Neural cell (in vitro differentiated cells): Measurements from ENCODE around the gene C11orf16. TPM values are rescaled to one million over a fixed set of nuclear protein-coding genes. Genes with fewer than 3 reads are reported as not detected.

Experiments used
- H2AFZ ChIP-seq: fragments of 200-600, 300-800 bp; sonication (generic), shearing (Covaris generic); 2 replicates; pipeline ENCODE4 v1.6.0; 2014; ENCODE audit warnings: low read depth, mild to moderate bottlenecking, antibody characterized with exemption, low read length, moderate library complexity
- H3F3A ChIP-seq: fragments of 200-600 bp; shearing (Covaris generic); 2 replicates; pipeline ENCODE4 v1.6.1; 2016; ENCODE audit warnings: mild to moderate bottlenecking, moderate library complexity, mixed read lengths, antibody characterized with exemption, low read length; ENCODE audit not compliant: insufficient read depth, poor library complexity, severe bottlenecking
- H3K27ac ChIP-seq: fragments of 200-600, 300-800 bp; sonication (generic), shearing (Covaris generic); 2 replicates; pipeline ENCODE4 v1.5.1; 2014; ENCODE audit warnings: mild to moderate bottlenecking, low read length, moderate library complexity
- H3K27me3 ChIP-seq: fragments of 300-800, 200-600 bp; sonication (generic), shearing (Covaris generic); 2 replicates; pipeline ENCODE4 v1.6.0; 2014; ENCODE audit warnings: mild to moderate bottlenecking, low read depth, low read length, moderate library complexity; ENCODE audit not compliant: insufficient read depth
- H3K36me3 ChIP-seq: fragments of 300-800, 200-600 bp; sonication (generic), shearing (Covaris generic); 2 replicates; pipeline ENCODE4 v1.5.1; 2014; ENCODE audit warnings: mild to moderate bottlenecking, antibody characterized with exemption, low read length, moderate library complexity; ENCODE audit not compliant: insufficient read depth
- H3K4me2 ChIP-seq: fragments of 300-800, 200-600 bp; sonication (generic), shearing (Covaris generic); 2 replicates; pipeline ENCODE4 v1.6.0; 2014; ENCODE audit warnings: mild to moderate bottlenecking, low read length
- H3K4me3 ChIP-seq: fragments of 300-800, 200-600 bp; sonication (generic), shearing (Covaris generic); 2 replicates; pipeline ENCODE4 v1.5.1; 2014; ENCODE audit warnings: mild to moderate bottlenecking, low read length, moderate library complexity
- H3K79me2 ChIP-seq: fragments of 200-600 bp; shearing (Covaris generic); replicated peaks from 2 replicates; pipeline ENCODE4 v1.6.0; 2014; ENCODE audit warnings: mild to moderate bottlenecking, low read length, moderate library complexity; ENCODE audit not compliant: insufficient read depth
- H3K9ac ChIP-seq: fragments of 300-800, 200-600 bp; sonication (generic), shearing (Covaris generic); 2 replicates; pipeline ENCODE4 v1.6.1; 2016; ENCODE audit warnings: mild to moderate bottlenecking, low read length, mixed read lengths
- H3K9me2 ChIP-seq: fragments of 200-600 bp; shearing (Covaris generic); 2 replicates; pipeline ENCODE4 v1.6.1; 2016; ENCODE audit warnings: mild to moderate bottlenecking, low read length, mixed read lengths; ENCODE audit not compliant: insufficient read depth
- H3K9me3 ChIP-seq: fragments of 200-600, 300-800 bp; sonication (generic), shearing (Covaris generic); 2 replicates; pipeline ENCODE4 v1.6.1; 2016; ENCODE audit warnings: mild to moderate bottlenecking, mixed run types, low read length, moderate library complexity, mixed read lengths
- H4K20me1 ChIP-seq: fragments of 200-600 bp; shearing (Covaris generic); 2 replicates; pipeline ENCODE4 v1.6.1; 2016; ENCODE audit warnings: mild to moderate bottlenecking, mixed run types; ENCODE audit not compliant: insufficient read depth
- EP300 ChIP-seq: fragments of 450-650 bp; conservative IDR thresholded peaks from 2 replicates; pipeline ENCODE4 v1.6.1; 2014; ENCODE audit warnings: antibody characterized with exemption, mild to moderate bottlenecking, moderate library complexity; ENCODE audit not compliant: poor library complexity, severe bottlenecking
- EZH2 ChIP-seq: fragments of 200-600, 300-800 bp; shearing (Covaris generic), sonication (generic); IDR thresholded peaks from 2 replicates; pipeline ENCODE4 v1.6.1; 2014; ENCODE audit warnings: antibody characterized with exemption, low read length, borderline replicate concordance, mild to moderate bottlenecking; ENCODE audit not compliant: insufficient read depth, poor library complexity, severe bottlenecking
- MXI1 ChIP-seq: fragments of 450-650 bp; conservative IDR thresholded peaks from 2 replicates; pipeline ENCODE4 v1.6.1; 2014; ENCODE audit warnings: antibody characterized with exemption, mild to moderate bottlenecking; ENCODE audit not compliant: poor library complexity, severe bottlenecking
- POLR2AphosphoS5 ChIP-seq: IDR thresholded peaks from 2 replicates; pipeline ENCODE4 v1.6.1; 2012
- RAD21 ChIP-seq: fragments of 450-650 bp; conservative IDR thresholded peaks from 2 replicates; pipeline ENCODE4 v1.6.1; 2014; ENCODE audit warnings: antibody characterized with exemption, mild to moderate bottlenecking, moderate library complexity
- REST ChIP-seq: IDR thresholded peaks from 2 replicates; pipeline ENCODE4 v1.6.1; 2012; ENCODE audit warnings: borderline replicate concordance
- SMC3 ChIP-seq: fragments of 450-650 bp; conservative IDR thresholded peaks from 2 replicates; pipeline ENCODE4 v1.6.1; 2014; ENCODE audit warnings: antibody characterized with exemption, mild to moderate bottlenecking, moderate library complexity; ENCODE audit not compliant: poor library complexity
- TAF1 ChIP-seq: IDR thresholded peaks from 2 replicates; pipeline ENCODE4 v1.6.1; 2012; ENCODE audit warnings: low read depth
- polyA plus RNA-seq: library from polyadenylated mRNA; depleted of rRNA; stranded (reverse); fragments of >200 nt; gene quantifications from 2 replicates; pipeline ENCODE4 v1.2.3, GENCODE V29; 2014
- TF ChIP-seq, protein P1 (sequence below): fragments of 450-650 bp; IDR thresholded peaks from 2 replicates; pipeline ENCODE4 v1.5.1; 2014; ENCODE audit warnings: antibody characterized with exemption, mild to moderate bottlenecking, moderate library complexity; ENCODE audit not compliant: poor library complexity, severe bottlenecking

Gene C11orf16
- polyA plus RNA-seq, 1 donor from 2014 or later = not detected

DNA sequence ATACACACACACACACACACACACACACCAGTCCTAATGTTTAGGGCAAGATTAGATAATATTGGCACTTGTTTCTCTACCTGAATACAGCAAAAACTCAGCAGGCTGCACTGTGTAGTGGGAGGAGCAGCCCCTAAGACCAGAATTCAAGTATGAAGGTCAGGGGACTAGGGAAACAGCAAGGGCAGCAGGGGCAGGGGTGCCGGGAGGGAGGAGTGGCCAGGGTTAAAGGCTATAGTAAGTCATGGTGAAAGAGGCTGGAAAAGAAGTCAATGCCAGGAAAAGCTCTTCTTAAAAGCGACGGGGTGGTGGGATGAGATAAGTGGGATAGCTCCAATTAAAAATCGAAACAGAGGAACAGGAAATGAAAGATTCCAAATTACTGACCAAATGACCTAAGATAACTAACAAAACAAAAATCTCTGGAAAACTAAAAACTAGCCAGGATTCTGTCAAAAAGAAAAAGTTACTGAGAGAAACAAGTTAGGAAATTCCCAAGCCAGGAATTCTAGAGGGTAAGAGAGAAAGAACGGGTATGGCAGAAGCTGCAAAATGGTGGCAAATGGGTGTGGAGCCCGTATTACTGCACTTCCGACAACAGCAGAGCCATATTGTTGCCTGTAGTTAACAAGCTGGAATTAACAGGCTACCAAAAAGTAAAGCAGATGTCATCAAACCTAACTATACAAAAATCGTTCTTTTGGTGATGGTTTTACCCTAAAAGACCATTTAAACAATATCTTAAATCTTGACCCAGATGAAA is 8.8 kb upstream of the C11orf16 start:
- TF ChIP-seq POLR2AphosphoS5 (no peak), EP300 (no peak), MXI1 (no peak), REST (no peak), SMC3 (no peak), RAD21 (no peak), TAF1 (no peak), EZH2 (no peak)
- TF ChIP-seq, protein P1, sequence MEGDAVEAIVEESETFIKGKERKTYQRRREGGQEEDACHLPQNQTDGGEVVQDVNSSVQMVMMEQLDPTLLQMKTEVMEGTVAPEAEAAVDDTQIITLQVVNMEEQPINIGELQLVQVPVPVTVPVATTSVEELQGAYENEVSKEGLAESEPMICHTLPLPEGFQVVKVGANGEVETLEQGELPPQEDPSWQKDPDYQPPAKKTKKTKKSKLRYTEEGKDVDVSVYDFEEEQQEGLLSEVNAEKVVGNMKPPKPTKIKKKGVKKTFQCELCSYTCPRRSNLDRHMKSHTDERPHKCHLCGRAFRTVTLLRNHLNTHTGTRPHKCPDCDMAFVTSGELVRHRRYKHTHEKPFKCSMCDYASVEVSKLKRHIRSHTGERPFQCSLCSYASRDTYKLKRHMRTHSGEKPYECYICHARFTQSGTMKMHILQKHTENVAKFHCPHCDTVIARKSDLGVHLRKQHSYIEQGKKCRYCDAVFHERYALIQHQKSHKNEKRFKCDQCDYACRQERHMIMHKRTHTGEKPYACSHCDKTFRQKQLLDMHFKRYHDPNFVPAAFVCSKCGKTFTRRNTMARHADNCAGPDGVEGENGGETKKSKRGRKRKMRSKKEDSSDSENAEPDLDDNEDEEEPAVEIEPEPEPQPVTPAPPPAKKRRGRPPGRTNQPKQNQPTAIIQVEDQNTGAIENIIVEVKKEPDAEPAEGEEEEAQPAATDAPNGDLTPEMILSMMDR = no peak
- Histone ChIP-seq H3K27me3 (no peaks in the 10 kb centered on the region), H2AFZ (no peak overlapping the region), H3K4me3 (no peak overlapping the region), H3F3A (no peaks in the 10 kb centered on the region), H3K9ac (no peak overlapping the region), H3K79me2 (no peaks in the 10 kb centered on the region), H3K36me3 (no peaks in the 10 kb centered on the region), H3K4me2 (no peak overlapping the region), H3K9me3 (no peaks in the 10 kb centered on the region), H3K27ac (no peak overlapping the region), H3K9me2 (no peaks in the 10 kb centered on the region), H4K20me1 (no peaks in the 10 kb centered on the region)

- Histone ChIP-seq H3K9me3 (no peaks in the 10 kb centered on the region), H3K9ac (no peak overlapping the region), H3K27ac (no peak overlapping the region), H3K9me2 (no peaks in the 10 kb centered on the region), H3F3A (no peaks in the 10 kb centered on the region), H2AFZ (no peak overlapping the region), H4K20me1 (no peaks in the 10 kb centered on the region), H3K79me2 (no peaks in the 10 kb centered on the region), H3K36me3 (no peaks in the 10 kb centered on the region), H3K27me3 (no peaks in the 10 kb centered on the region), H3K4me2 (no peak overlapping the region), H3K4me3 (no peak overlapping the region)
- no peak for TF ChIP-seq RAD21
- TF ChIP-seq, protein P1 = no peak
- TF ChIP-seq POLR2AphosphoS5 = no peak
- no peak for TF ChIP-seq EZH2
- TF ChIP-seq SMC3 = no peak
- no peak for TF ChIP-seq TAF1
These were observed 4.9 kb upstream of the C11orf16 start for GRCh38 chr11:8937659-8938058.
